Skin epidermis (tissue), 12 donors: ENCODE data around the gene TMC7.
A peak's percentile ranks its signal among the peaks of the same experiment; 100 is the strongest.

Experiments
- H3K27ac ChIP-seq, 21 experiments: fragments of 200-600 bp; sonication (generic) in 11 of 21; one replicate each; pipeline ENCODE4 v1.5.0; 2020; ENCODE audit warnings: mild to moderate bottlenecking in 3 of 21, inconsistent platforms in 2 of 21, moderate library complexity in 2 of 21
- H3K4me3 ChIP-seq, 7 experiments: fragments of 200-600 bp; sonication (generic) in 2 of 7; one replicate each; pipeline ENCODE4 v1.5.0; 2020; ENCODE audit warnings: inconsistent platforms in 2 of 7, mild to moderate bottlenecking in 2 of 7, moderate library complexity in 1 of 7

Gene TMC7

DNA sequence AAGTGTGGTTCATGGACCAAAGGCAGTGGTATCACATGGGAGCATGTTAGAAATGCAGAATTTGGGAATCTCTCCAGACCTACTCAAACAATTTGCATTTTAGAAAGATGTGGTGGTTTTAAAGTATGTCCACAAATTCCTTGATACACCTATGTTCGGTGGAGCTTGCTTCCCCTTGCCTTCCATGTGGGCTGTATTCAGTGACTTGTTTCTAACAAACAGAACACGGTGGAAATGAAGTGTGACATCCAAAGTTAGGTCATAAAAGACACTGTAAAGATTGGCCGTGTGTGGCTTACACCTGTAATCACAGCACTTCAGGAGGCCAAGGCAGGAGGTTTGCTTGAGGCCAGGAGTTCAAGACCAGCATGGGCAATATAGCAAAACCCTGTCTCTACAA lies 100.4 kb downstream of the TMC7 start:
- no peak overlapping the region for H3K4me3 ChIP-seq
- H3K27ac ChIP-seq = no peak overlapping the region

DNA sequence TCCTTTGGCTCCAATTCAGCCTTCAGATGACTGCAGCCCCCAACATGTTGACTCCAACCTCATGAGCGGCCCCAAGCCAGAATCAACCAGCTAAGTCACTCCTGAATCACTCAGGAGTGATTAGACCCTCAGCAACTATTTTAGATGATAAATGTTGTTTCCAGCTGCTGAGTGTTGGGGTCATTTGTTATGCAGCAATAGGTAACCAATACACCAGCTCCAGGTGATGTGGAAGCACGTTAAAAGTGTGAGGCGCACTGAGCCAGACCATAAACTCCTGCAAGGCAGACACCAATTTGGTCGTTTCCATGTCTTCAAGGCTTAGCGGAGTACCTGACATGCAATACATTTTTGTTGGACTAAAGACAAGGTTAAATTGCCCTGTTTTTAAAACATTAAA lies 101.1 kb downstream of the TMC7 start:
- Histone ChIP-seq H3K4me3 (no peak overlapping the region), H3K27ac (no peak overlapping the region)

DNA sequence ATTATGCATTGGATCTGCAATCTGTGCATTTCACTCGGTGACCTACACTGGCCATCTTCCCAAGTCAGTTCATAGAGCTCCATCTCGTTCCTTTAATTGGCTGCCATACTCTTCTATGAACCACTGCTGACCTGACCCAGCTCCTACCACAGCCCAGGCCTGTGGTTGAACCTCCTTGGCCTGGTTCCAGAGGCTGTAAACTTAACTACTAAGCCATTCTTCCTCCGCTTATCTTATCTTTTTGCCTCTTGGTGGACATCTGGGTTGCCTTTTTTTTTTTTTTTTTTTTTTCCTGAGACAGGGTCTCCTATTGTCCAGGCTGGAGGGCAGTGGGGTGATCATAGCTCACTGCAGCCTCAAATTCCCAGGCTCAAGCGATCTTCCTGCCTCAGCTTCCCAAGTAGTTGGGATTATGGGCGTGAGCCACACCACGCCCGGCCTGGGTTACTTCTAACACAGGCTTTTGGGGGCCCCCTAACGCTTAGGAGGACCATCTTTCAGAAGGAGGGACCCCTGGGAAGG lies 102.0 kb downstream of the TMC7 start:
- Histone ChIP-seq H3K4me3 (no peak overlapping the region), H3K27ac (no peak overlapping the region)

DNA sequence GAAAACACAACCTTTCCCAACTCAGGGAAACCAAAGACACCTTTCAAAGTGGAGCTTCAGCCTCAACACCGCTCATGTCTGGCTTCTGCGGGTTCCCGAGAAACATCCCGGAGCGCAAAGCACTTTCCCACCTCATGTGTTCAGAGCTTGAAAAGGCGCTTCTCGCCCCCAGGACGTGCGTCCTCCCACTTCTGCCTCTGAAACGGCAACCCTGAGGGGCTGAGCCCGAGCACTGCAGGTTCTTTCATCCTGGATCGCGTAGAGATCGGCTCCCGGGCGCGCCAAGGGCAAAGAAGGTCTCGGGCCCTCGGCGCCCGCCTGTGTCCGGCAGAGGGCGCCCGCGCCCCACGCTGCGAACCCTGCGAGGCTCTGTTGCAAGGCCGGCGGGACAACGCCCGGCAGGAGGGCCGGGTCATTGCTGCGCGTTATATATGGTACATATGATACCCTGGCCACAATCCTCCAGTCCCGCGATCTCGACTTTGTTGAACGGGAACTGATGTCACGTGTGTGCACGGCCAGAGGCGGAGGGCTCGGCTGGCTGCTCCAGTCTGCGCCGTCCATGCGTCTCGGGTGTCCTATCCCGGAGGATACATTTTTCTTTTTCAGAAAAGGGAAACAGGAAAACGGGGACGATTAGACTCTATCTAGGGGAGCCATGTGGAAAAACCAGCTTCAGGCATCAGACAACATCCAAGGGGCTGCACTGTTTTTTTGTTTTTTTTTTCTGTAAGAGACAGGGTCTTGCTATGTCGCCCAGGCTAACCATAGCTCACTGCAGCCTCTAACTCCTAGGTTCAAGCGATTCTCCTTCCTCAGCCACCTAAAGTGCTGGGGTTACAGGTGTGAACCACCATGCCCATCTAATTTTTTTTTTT lies 102.8 kb downstream of the TMC7 start:
- H3K4me3 ChIP-seq = peak overlapping the region; percentile 8 to 32 (median 27)
- peak overlapping the region in 2 of 21 experiments; percentile 46 to 55 for H3K27ac ChIP-seq

DNA sequence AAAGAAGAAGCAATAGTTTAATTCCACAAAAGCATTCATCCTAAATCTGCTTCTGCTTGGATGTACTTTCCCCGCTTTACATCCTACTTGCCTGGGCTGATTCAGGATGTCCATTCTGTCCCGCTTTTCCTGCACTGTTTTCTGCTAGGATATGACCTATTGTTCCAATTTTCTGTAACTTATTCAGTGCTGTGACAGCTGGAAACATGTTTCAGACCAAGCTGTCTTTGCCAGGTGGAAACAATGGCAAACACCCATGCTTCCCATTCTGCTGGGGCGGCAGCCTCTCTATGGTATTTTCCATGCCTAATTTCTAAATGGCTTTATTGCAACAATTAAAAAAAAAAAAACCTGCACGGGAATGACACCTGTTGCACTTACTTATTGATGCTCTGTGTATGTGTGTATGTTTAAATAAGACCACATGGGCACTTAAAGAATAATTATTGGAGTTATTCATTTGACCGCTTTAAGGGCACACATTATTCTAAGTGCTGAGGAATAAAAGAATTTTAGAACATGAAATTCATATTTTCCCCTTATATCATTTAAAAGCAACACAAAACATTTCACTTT lies 104.7 kb downstream of the TMC7 start:
- H3K27ac ChIP-seq = no peak overlapping the region
- H3K4me3 ChIP-seq = no peak overlapping the region

DNA sequence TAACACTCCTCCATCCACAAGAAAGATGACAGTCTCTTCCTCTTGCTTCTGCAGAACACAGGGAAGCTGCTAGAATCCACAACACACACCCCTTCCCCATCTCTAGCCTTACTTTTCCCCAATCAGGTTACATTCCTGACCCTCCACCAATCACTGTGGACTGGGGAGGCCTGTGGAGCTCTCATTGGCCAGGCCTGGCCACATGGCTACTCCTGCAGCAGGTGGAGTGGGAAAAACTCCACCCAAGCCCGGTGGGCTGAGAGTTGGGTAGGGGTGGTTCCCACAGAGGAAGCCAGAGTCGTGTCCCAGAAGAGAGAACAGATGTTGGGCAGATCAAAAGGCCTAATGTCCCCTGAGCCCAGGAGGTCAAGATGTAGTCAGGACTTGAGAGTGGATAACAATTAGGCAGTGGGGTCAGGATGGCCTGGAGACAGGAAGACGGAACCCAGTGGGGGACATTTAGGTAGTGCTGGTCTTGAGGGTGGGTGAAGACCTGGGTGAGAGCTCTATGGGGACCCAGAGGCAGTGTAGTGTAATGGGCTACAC lies 105.7 kb downstream of the TMC7 start:
- Histone ChIP-seq H3K27ac (no peak overlapping the region), H3K4me3 (no peak overlapping the region)

DNA sequence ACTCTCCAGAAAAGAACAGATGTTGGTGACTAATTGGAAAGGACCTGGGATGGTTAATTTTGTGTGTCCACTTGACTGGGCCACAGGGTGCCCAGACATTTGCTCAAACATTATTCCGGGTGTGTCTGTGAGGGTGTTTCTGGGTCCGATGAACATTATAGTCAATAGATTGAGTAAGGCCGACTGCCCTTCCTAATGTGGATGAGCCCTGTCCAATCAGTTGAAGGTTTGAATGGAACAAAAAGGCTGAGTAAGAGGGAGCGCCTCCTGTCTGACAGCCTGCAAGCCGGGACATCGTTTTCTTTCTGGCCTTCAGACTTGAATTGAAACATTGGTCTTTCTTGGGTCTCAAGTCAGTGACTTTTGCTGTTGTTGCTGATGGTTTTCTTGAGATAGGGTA lies 107.2 kb downstream of the TMC7 start:
- H3K27ac ChIP-seq = no peak overlapping the region

DNA sequence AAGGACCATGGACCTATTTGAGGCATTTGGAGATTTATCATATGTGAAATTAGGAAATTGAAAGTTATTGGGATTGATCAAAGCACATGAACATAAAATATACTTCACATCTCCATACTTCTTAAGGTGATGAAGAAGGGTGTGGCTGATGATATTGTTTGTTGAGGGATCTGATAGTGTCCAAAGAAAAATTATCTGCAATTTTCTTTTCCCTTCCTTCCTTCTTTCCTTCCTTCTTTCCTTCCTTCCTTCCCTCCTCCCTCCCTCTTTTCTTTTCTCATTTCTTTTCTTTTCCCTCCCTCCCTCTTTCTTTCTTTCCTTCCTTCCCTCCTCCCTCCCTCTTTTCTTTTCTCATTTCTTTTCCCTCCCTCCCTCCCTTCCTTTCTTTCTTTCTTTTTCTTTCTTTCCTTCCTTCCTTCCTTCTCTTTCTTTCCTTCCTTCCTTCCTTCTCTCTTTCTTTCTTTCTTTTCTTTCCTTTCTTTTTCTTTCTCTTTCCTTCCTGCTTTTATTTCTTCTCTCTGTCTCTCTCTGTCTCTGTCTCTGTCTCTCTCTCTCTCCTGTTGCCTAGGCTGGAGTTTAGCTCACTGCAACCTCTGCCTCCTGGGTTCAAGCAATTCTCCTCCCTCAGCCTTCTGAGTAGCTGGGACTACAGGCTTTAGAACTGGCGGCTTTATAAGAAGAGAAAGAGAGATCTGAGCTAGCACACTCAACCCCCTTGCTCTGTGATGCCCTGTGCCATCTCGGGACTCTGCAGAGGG lies 109.1 kb downstream of the TMC7 start:
- no peak overlapping the region for H3K27ac ChIP-seq

More for the DNA sequence above, 107.2 kb downstream of the TMC7 start:
- H3K4me3 ChIP-seq = no peak overlapping the region

DNA sequence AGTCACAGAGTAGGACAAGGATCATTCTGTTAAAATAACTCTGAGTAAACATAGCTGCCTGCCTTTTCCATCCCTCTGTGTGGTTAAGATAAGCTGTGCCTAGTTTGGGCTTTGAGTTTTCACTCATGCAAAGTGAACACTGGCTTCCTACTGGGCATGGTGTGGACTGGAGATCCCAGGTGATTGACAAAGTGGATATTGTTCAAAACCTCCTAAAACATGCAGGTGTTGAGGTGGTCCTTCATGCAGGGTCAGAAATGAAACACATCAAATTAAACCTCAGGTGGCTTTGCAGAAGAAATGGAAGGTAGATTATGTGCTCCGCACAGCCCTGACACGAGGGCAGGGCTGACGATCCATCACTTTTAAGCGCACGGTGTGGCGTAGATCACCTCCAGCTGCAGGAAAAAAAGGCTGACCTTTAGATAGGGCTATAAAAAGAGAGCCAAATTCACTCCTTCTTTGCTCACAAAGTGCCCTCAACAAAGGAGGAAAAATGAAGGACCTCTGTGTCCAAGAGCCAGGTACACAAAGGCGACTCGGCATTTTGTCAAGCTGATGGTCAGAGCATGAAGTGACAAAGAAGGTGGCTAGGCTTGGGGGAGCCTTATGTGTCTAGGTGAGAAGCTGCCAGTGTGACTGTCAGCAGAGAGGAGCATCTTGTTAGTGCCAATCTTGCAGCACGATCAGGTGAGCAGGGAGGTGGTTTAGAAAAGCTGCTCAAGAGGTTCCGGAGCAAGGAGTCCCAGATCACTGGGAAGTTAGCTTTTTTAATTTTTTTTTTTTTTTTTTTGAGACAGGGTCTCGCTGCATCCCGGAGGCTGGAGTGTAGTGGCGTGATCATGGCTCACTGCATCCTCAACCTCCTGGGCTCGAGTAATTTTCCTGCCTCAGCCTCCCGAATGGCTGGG lies 110.2 kb downstream of the TMC7 start:
- Histone ChIP-seq H3K4me3 (no peak overlapping the region), H3K27ac (no peak overlapping the region)

More for the DNA sequence above, 109.1 kb downstream of the TMC7 start:
- no peak overlapping the region for H3K4me3 ChIP-seq

DNA sequence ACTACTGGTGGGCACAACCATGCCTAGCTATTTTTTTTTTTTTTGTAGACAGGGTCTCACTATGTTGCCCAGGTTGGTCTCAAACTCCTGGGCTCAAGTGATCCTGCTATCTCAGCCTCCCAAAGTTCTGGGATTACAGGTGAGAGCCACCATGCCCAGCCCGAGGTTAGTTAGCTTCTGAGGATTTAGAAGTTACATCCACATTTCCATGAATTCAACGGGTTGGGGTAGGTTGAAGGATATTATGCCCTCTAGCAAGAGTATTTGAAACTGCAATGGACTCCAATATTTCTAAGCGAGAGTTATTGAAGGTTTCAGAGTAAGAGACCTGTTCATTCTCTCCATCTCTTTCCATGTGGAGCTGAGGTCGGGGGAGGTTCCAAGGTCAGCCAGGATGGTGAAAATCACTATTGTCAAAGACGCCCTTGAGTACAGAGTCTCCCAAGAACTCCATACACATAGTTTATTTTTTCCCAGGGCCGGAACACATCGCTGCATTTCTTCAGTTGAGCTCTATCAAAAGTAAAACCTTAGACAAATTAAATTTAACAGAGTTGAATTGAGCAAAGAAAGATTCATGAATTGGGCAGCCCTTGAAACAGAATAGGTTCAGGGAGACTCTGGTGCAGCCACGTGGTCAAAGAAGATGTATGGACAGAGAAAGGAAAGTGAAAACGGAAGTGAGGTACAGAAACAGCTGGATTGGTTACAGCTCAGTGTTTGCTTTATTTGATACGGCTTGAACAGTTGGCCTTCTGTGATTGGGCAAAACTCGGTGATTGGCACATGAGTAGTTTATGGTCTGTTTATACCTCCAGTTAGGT lies 111.0 kb downstream of the TMC7 start:
- no peak overlapping the region for H3K4me3 ChIP-seq
- no peak overlapping the region for H3K27ac ChIP-seq

DNA sequence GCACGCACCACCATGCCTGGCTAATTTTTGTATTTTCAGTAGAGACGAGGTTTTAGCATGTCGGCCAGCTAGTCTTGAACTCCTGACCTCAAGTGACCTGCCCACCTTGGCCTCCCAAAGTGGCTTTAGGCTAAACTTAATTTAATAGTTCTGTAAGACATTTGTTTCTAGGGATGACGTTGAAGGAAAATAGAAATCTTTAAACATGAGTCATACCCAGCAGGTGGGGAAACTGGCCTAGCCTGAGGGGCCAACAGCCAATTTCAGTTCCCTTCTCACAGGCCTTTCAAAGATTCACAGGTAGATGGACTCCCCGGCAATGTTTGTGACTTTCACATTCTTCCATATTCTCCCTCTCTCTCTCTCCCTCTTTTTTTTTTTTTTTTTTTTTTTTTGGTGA lies 111.9 kb downstream of the TMC7 start:
- no peak overlapping the region for H3K4me3 ChIP-seq
- H3K27ac ChIP-seq = no peak overlapping the region

DNA sequence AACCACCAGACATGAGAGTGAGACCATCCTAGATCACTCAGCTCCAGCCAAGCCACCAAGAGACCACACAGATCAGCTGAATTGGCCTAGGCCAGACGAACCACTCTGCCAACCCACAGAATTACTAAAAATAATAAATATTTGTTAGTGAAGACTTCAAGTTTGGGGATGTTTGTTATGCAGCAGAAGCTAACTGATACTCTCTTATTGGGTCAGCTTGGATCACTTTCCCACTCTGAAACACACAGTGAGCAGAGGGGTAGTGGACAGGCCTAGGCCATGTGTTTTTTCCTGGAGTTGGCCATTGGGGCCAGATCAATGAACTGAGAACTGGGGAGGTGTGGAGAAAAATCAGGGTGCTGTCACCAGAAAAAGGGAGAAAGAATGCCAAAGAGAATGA lies 114.4 kb downstream of the TMC7 start:
- no peak overlapping the region for H3K4me3 ChIP-seq
- no peak overlapping the region for H3K27ac ChIP-seq

DNA sequence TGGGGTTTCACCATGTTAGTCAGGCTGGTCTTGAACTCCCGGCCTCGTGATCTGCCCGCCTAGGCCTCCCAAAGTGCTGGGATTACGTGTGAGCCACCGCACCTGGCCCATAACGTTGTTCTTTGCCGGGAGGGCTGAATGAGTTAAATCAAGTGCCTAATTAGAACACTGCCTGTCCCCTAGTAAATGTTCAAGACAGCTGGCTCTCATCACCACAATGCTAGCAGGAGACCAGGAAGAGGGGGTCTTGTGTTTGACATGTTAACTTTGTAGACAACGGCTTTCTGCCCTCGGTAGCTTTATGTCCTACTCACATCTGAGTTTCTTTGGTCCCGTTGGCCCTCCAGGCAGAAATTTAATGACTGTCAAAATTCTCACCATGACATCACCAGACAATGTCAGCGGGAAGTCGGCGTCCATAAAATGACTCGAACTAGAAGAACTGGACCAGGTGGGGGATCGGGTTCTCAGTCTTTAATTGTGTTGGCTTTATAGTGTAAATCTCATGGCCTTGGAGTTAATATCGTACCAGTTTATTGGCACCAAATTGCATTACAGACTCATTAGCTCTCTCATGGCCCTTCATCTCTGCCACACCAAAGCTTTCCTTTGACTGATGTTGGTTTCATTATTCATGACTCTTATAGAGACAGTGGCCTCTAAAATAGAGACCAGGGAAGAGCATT lies 118.6 kb downstream of the TMC7 start:
- no peak overlapping the region for H3K27ac ChIP-seq
- H3K4me3 ChIP-seq = no peak overlapping the region

DNA sequence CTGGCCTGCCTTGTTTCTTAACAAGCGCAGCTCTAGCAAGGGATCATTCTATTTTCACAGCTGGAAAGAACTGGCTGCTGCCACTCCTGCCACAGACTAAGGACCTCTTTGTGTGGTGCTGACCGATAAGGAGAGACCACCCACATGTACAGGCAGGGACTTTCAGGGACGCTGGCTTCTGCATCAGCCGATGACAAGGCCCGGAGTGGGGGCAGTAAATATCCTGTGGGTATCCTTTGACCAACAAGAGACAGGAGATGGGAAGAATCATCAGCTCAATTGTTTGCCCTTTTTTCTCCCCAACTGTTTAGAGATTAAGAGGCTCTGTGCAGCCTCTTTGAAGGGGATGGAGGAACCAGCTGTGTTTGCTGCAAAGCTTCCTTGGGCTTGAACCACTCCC lies 120.9 kb downstream of the TMC7 start:
- H3K27ac ChIP-seq = no peak overlapping the region
- H3K4me3 ChIP-seq = no peak overlapping the region

DNA sequence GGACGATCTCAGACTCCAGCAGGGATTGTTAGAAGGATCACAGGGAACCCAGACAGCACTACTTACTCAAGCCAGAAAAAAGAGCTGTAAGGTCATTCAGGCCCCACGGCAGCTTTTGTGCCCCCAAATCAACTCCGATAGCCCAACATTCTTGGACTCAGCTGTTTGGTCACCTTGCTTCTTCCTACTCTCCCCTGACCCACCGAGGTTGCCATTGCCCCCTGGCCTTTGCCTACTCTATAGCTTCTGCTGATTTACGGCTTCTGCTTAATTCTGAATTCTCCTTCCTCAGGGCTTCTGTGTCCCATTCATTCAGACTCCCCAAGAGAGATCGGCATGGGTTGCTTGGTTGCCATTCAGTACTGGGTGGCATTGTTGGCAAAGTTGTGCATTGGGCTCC lies 121.4 kb downstream of the TMC7 start:
- no peak overlapping the region for H3K27ac ChIP-seq

DNA sequence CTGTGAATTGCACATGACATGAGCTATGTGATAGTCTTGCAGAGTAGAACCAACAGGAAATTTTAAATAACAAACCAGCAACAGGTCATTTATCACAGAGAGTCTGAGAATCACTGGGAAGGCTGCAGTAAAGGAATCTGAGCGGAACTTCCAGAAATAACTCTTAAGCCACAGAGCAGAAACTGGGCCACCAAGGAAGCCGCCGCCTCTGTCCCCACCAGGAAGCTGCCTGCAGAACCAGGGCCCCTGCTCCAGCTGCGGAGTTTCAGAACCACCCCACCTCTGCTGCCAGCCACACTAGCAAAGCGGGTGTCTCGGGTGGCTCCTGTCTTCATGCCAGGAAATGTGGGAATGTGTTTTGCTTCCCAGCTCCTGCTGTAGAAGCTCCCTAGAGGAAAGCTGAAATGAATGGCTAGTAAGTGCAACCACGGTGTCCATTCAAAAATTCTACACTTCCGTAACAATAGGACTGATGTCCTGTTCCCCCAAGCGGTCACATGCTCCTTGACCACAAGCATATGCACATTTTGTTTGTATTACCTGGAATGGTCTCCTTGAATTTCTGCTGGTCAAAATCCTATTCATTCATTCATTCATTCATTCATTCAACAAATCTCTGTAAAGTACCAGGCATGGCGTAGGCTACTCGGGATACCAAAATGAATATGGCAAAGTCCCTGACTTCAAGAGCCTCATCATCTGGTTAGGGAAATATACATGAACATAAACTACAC lies 122.3 kb downstream of the TMC7 start:
- Histone ChIP-seq H3K27ac (no peak overlapping the region), H3K4me3 (no peak overlapping the region)

More for the DNA sequence above, 121.4 kb downstream of the TMC7 start:
- no peak overlapping the region for H3K4me3 ChIP-seq

DNA sequence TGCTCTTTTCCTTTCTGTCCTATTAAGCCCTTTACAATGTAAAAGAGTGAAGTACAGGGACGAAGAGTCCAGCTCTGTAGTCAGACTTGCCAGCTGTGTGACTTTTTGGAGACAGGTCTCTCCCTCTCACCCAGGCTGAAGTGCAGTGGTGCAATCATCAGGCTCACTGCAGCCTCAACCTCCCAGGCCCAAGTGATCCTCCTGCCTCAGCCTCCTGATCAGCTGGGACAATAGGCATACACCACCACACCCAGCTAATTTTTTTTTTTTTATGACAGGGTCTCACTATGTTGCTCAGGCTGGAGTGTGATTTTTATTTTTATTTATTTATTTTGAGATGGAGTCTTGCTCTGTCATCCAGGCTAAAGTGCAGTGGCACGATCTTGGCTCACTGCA lies 122.9 kb downstream of the TMC7 start:
- no peak overlapping the region for H3K27ac ChIP-seq
- no peak overlapping the region for H3K4me3 ChIP-seq
